GM18520 (cell line): ENCODE data around the gene KLHDC10.
"Not testable (repeated sequence)": the region's sequence is repeated elsewhere in the genome, so short reads cannot be mapped to it uniquely, and the experiment has no call there.

Experiments
- ATAC-seq: cut with Tn5 transposase; IDR thresholded peaks from one replicate; pipeline ENCODE4 v1.9.1; 2021; ENCODE audit not compliant: unreplicated experiment

KLHDC10 gene

DNA sequence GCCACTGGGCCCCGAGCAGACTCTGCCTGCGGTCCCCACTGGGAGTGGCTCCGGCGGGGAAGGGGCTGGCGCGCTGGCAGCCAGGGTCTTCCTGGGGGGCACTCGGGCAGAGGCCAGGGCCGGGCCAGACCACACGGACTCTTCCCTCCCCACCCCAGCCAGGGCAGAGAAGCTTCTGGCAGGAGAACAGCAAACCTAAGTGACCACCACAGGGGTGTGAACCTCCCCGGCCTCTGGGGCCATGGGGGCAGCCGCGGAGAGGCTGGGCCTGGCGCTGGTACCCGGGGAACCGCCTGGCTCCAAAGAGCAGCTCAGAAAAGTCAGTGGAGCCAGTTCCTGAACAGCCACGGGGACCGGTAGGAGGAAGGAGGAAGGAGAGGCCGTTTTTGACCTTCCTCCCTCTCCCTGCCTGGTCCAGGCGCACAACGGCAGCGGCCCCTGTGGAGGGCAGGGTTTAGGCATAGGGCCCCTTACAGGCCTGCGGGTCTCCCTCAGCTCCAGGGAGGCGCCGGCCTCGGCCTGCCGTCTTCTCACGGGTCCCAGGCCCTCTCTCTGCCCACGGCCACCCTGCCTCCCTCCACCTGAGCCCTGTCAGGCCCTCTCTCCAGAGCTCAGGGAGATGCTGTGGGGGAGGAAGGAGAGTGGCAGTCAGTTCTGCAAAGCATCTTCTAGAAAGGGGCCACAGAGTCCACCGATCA lies 83.0 kb downstream of the KLHDC10 start:
- ATAC-seq, result no peak

DNA sequence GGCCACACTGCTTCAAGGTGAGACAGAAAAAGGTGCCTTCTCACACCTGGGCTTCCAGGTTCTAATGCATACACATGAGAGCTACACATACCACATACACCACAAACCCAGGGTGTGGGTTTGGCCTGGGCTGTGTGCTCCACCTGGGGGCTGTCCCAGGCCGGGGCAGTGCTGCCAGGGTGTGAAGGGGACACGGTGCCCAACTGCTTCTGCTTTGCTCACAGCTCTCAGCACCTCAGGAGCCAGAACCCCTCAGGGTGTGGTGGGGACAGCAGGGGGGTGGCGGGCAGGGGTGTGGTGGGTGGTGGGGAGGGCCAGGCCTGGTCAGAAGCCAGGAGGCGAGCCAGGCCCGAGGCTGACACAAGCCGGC lies 83.8 kb downstream of the KLHDC10 start:
- ATAC-seq, result no peak

DNA sequence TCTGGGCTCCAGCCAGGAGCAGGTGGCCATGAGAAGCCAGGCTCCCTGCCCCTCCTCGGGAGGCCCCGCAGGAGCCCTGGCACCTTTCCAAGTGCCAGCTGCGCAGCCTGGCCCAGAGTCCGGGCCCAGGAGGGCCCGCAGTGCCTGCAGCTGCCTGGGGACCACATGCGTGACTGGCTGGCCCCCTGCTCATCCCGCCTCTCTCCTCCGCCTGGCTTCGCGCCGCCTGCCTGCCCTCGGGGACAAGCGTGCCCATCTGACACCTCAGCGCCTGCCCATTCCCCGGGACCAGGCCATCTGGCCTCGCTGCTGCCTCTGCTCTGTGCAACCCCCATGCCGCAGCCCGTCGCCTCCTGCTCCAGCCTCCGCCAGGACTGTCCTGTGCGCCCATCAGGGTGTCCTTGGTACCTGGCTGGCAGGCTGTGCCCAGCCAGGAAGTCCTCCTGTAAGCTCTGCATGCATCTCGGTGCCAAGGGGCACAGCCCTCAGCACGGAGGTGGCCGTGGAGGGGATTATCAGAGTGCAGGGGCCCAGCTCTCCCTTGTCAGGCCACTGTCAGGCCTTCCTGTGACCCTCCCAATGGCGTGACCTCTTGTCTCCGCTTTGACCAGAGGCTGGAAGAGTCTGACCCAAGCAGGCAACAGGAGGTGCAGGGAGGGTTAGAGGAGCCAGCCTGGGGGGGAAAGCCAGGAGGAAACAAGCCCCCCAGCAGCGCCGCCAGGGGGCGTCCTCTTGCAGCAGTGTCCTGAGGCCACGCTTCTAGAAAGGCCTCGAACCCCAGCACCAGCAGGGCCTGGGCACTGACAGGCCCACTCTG lies 84.4 kb downstream of the KLHDC10 start:
- ATAC-seq, result no peak

DNA sequence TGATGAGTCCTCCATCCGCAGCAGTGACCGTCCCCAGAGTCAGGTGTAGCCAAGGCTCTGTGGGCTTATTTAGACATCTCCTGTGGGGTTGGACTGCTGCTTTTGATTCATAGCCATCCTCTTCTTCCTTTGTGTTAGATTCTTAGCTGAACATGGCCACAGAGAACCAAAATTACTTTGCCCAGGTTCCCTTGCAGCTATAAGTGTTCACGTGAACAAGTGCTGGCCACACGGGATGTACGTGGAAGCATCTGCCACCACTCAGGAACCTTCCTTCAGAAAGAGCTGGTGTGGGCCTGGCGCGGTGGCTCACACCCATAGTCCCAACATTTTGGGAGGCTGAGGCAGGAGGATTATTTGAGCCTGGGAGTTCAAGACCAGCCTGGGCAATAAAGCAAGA lies 85.8 kb downstream of the KLHDC10 start:
- ATAC-seq, result no peak

DNA sequence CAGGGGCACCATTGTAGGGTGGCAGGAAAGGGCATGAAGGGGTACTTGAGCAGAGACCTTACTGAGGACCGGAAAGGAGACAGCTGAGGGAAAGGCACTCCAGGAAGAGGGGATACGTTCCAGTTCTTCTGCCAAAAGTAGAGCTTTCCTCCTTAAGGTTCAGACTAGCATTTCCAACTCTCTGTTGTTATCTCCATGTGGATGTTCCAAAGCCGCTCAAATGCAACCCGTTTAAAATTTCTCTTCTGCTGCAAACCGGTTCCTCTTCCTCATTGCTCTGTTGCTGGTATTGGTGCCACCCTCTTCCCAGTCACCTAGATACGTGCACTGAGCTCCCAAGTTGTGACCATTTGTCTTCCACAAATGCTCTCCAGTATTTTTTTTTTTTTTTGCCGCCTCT lies 87.4 kb downstream of the KLHDC10 start:
- ATAC-seq, result no peak

DNA sequence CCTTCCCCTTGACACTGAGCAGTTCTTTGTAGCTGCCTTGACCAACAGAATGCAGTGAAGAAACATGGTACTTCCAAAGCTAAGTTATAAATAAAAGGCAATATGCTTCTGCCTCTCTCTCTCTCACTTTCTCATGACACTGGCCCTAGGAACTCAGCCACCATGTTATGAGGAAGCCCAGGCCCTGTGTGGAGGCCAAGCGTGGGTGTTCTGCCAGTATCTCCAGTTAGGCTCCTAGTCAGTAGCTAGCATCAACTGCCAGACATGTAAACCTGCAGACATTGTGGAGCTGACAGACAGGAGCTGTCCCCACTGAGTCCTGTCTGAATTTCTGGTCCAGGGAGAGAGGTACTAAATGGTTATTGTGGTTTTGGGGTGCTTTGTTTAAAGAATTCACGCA lies 89.7 kb downstream of the KLHDC10 start:
- ATAC-seq, result no peak

DNA sequence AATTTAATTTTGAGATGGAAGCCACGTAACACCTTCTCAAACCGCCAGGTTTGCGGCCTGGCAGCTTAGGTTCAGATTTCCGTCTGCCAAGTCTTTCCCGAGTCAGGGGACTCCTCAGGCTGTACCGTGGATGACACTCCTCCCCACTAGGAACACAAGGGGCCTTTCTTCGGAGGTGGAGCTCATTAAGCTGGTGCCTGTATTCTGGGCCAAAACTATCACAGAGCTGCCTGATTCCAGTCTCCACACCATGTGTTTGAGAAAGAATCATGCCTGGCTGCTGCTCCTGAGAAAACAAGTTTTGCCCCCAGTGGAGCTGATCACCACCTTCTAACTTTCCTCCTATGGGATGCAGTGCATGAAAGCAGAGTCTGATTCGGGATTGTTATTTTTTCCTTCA lies 90.1 kb downstream of the KLHDC10 start:
- no peak for ATAC-seq

DNA sequence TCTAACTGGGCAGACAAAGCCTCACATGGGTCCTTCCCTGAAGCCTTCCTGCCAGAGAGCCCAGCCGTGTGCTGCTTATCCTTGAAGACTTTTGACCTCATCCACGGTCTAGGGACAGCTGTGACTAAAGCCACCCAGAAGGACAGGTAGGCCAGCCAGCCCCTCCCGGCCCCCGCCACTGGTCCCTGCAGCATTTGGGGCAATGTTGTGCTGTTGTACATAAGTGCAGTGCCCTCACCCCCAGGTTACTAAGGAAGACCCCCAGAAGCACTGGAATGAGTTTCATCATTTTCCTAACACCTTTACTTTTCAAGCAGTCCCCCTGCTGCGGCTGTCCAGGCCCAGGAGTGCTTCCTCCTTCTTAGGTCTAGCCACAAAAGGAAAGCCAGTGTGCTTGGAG lies 91.9 kb downstream of the KLHDC10 start:
- ATAC-seq, result no peak

DNA sequence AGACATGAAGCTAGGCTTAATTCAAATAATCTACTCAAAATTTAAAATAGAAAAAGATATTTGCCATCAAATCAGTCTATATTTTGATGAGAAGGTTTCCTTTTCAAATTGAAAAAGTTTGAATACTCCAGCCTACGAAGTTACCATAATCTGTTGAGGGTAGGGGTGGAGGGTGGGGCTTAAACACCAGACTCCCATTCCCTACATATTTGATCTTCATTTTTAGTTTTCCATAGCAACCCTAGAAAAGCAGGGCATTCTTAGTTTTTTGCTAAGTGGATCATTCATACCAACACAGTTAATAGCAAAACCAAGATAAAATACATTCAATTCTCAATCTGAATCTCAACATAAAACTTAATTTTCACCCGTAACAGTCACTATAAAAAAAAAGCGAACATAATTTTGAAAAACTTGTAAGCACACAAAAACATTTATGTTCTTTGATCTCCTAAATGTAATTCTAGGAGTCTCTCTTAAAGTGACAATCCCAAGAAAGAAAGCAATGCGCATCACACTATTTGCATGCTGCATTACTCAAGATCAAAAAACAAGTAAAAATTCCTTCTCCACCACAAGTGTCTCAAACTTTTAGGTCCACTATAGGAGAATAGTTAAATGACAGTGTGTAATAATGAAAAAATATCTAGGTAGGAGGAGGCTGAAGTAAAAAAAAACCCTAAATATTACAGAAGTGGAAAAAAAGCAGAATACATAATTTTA lies 104.1 kb downstream of the KLHDC10 start:
- no peak for ATAC-seq

DNA sequence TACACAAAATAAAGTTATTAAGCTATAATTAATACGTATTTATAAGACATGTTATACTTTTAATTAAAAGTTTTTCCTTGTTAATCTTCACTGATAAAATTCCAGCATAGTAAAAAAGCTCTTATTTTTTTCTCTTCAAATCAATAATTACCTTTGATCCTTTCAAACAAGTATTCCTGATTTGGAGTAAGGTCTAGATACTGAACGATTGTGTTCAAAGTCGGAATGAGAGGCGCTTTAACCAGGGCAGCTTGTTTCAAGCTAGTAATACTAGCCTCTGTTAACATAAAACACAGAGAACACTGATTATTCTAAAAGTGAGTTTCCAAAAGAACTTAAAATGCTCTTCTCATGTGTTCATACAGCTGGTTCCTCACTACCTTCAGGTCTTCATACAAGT lies 107.9 kb downstream of the KLHDC10 start:
- no peak for ATAC-seq

DNA sequence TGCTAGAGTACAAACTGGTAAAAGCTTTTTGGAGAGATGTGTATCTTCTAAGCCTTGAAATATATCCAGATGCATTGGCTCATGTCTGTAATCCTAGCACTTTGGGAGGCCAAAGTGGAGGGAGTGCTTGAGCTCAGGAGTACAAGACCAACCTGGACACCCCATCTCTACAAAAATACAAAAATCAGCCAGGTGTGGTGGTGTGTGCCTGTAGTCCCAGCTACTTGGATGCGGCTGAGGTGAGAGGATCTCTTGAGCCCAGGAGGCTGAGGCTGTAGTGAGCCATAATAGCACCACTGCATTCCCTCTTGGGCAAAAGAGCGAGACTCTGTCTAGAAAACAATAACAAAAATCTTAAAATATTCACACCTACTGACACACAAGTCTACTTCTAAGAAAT lies 109.3 kb downstream of the KLHDC10 start:
- ATAC-seq, result no peak

DNA sequence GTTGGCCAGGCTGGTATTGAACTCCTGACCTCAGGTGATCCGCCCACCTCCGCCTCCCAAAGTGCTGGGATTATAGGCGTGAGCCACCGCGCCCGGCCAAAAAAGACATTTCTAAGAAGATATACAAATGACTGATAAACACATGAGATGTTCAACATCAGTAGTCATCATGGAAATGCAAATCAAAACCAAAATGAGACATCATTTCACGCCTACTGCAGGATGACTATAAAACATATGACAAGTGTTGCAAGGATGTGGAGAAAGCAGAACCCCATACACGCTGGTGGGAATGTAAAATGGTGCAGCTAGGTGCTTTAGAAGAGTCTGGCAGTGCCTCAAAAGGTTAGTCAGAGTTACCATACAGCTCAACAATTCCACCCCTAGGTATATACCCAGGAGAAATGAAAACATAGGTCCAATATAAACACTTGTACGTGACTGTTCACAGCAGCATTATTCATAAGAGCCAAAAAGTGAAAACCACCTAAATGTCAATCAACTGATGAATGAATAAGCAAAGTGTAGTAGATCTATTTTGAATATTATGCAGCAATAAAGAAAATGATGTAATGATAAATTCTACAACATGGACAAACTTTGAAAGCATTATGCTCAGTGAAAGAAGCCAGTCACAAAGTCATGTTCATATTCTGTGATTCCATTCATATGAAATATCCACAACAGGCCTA lies 110.4 kb downstream of the KLHDC10 start:
- ATAC-seq, result peak; percentile 35

DNA sequence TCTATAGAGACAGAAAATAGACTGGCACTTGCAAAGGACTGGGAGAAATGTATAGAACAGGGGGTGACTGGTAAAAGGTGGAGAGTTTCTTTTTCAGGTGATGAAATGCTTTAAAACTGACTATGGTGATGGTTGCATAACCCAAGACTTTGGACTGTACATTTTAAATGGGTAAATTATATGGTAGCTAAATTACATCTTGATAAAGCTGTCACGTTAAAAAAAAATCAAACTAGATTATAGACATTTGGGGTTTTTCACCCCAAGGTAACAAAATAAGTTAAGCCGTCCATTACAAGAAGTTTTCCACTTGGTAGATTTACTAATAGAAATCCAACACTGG lies 110.9 kb downstream of the KLHDC10 start:
- no peak for ATAC-seq

DNA sequence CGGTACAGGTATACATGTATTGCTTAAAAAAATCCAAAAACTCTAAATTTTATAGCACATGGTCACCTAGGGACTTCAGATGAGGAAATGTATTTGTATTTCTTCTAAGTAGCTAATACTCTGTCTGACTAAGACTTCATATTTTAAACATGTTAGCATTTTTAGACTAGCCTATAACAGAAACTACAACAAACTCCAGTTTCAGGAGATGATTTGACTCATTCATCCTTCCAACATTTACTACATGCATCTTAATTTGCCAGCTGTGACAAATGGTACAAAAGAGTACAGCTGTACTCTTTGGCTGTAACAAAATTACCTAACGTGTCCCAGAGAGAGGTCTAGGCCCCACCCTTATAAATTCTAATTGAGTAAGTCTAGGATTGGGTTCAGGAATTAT lies 112.7 kb downstream of the KLHDC10 start:
- ATAC-seq, result peak; percentile 55

DNA sequence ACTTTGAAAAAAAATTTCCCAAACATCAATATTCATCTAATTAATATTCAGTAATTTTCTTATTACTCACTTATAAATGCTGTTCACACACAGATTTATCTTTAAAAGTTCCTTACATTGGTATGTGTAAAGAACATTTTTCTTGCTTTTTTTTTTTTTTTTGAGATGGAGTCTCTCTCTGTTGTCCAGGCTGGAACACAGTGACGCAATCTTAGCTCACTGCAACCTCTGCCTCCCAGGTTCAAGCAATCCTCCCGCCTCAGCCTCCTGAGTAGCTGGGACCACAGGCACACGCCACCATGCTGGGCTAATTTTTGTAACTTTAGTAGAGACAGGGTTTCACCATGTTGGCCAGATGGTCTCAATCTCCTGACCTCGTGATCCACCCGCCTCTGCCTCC lies 114.0 kb downstream of the KLHDC10 start:
- not testable (repeated sequence) for ATAC-seq
